Karpas-422 (cell line): ENCODE results near the gene LCAT. TPM values are rescaled to one million over a fixed set of nuclear protein-coding genes. Genes with fewer than 3 reads are reported as not detected.

ENCODE experiments used
- total RNA-seq: library from RNA; depleted of rRNA; stranded (reverse); fragments of >200 nt; shearing (Covaris generic); gene quantifications from 2 replicates; pipeline ENCODE4 v1.2.3, GENCODE V29; 2014; ENCODE audit warnings: low replicate concordance; rRNA removed

LCAT gene
- total RNA-seq, 1 experiment from 2014 or later: 1.3 TPM

Other genes starting within 250 kb of the LCAT start
- gene GFOD2, start 224.8 kb downstream of the LCAT start, total RNA-seq: 12.9 and 34.8 TPM in 2 replicates
- 9.3 and 10.7 TPM in 2 replicates for gene RANBP10, start 137.6 kb downstream of the LCAT start, total RNA-seq
- gene TSNAXIP1, start 137.2 kb downstream of the LCAT start, total RNA-seq: 0.52 and 1.1 TPM in 2 replicates
- 57.1 and 89.9 TPM in 2 replicates for gene THAP11, start 101.8 kb downstream of the LCAT start, total RNA-seq
- 179 and 237 TPM in 2 replicates for gene NUTF2, start 97.2 kb downstream of the LCAT start, total RNA-seq
- gene CENPT, start 96.4 kb downstream of the LCAT start, total RNA-seq: 22.0 and 36.0 TPM in 2 replicates
- gene EDC4, start 71.1 kb downstream of the LCAT start, total RNA-seq: 46.4 and 52.1 TPM in 2 replicates
- gene NRN1L, start 59.2 kb downstream of the LCAT start, total RNA-seq: 0.56 TPM in 1 of 2 replicates, not detected in the other
- 7.2 and 14.2 TPM in 2 replicates for gene PSKH1, start 50.9 kb downstream of the LCAT start, total RNA-seq
- 1.0 and 1.6 TPM in 2 replicates for gene CTRL, start 12.3 kb downstream of the LCAT start, total RNA-seq
- gene PSMB10, start 7.3 kb downstream of the LCAT start, total RNA-seq: 92.4 and 264 TPM in 2 replicates
- 11.0 and 15.4 TPM in 2 replicates for gene SLC12A4, start 24.5 kb upstream of the LCAT start, total RNA-seq
- gene DPEP3, start 36.4 kb upstream of the LCAT start, total RNA-seq: not detected in 2 replicates
- not detected in 2 replicates for gene DPEP2, start 55.4 kb upstream of the LCAT start, total RNA-seq
- not detected in 2 replicates for gene DPEP2NB, start 71.8 kb upstream of the LCAT start, total RNA-seq
- gene DDX28, start 79.1 kb upstream of the LCAT start, total RNA-seq: 10.8 and 20.9 TPM in 2 replicates
- gene DUS2, start 79.2 kb upstream of the LCAT start, total RNA-seq: 23.7 and 35.8 TPM in 2 replicates
- gene NFATC3, start 141.2 kb upstream of the LCAT start, total RNA-seq: 39.1 and 72.3 TPM in 2 replicates